SIG-M5 (cell line): Measurements from ENCODE around the gene KRT77.
"Not testable (repeated sequence)": the region's sequence is repeated elsewhere in the genome, so short reads cannot be mapped to it uniquely, and the experiment has no call there.

ENCODE experiments used
- DNase-seq: peaks from one replicate; lab custom pipeline; 2025; lab: John Stamatoyannopoulos, UW

The KRT77 gene

DNA sequence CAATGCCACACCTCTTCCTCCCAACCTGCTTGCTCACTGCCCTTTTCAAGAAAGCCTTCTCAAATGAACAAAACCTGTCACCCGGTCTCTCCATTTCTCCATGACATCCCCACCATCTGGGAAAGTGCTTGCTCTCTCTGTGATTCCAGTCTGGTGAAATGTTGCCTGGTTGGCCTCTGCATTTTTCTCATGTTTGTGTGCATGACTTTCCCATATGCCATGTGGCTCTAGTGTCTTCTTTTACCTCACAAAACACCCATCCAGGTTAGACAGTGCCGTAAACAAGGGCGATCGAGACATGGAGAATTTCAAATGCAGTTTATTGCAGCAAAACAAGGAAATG lies 28.9 kb downstream of the KRT77 start:
- no peak for DNase-seq

DNA sequence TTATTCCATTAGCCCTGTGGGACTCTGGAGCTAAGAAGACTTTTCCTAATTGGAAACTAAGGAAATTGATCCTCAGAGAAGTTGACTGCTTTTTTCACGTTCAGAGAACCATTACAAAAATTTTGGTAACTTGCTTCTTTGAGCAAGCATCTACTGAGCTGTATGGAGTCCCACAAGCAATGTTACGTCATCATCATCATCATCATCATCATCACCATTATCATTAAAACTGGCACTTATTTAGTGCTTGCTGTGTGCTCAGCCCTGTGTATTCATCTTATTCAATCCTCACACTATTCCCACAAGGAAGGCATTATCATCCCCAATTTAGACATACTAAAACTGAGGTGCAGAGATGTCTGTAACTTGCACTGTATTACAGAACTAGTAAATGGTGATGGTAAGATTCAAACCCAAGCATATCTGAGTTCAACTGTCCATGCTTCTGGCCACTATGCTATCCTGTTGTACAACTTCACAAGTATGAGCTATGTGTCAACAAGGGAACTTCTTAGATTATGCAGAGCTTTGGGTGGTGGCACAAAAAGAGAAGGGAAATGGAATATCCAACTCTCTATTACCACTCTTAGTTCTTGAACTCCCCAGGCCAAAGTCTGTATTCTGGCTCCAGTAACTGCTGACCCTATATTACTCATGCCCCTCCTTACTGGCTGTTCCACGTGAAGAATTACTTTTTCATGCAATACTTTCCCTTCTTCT lies 29.5 kb downstream of the KRT77 start:
- no peak for DNase-seq

DNA sequence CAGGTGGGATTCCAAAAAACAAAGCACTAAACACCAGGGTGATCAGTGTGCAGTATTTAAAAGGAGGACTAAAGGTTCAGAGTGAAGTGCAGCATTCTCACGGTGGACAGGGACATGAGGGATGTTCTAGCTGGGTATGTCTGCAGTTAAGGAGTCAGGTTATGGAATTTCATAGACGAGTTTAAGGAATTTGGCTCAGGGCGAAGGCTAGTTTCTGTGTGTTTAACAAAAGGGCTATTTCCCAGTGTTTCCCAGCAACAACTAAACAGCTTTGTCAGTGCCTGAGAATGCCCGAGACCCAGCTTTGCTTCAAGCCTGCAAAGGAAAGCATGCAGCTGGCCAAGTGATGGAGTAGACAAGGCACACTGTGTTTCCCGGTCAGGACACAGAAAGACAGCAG lies 30.1 kb downstream of the KRT77 start:
- DNase-seq, result no peak

DNA sequence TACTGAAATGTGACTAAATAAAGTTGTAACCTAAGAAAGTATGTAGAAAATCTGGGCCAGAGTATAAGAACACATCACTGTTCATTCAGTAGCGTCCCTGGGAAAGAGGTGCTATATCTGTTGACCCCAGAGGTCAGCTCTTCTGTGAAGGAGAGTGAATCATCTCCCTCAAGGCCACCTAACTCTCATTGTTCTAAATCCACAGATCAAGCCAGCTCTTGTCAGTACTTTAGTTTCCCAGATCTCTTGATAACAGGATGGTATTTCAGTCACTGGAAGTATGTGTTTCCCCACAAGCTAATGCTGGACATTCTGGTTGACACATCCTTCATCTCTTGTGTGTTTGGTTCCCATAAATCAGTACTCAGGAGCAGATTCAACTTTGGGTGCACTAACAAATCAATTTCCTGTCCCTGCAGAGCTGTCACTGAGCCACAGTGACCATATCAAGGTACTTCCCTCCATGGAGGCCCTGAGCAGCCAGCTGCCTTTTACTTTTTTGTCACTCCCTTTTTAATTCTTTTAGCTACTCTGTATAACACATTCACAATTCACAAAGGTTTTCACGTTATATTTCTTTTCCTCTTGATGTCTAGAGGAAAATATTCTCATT lies 30.9 kb downstream of the KRT77 start:
- no peak for DNase-seq

DNA sequence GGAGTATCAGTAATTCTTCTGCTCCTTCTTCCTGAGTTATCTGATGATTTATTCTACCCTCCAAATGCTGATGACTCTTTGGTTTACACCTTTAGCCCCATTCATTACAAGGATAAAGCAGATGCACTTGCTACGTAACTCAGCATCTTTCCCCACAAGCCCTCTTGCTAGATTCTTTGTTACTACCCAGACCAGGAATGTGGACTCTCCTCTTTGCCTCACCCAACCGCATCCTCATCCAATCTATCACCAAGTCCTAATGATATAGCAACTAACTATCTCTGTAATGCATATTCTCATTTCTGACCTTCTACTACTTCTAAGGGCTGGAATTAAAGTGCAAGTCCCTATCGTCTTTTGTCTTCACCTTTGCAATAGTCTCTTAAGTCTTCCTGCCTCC lies 32.4 kb downstream of the KRT77 start:
- DNase-seq, result no peak

DNA sequence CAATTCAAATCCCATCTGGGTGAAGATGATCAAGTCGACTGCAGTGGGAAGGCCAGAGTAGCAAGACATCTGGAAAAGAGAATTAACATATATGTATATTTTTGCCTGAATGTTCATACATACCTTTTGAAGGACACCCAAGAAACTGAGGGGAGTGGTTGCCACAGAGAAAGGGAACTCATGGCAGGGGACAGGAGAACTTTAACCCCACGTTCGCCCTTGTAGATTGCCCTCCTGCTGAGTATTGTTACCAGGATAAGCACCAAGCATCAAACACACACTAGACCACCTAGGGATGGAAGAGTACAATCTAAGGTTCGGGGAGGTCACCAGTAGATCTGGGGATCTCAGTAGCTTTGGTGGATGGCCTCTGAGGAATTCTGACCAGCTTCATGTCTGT lies 32.8 kb downstream of the KRT77 start:
- no peak for DNase-seq

DNA sequence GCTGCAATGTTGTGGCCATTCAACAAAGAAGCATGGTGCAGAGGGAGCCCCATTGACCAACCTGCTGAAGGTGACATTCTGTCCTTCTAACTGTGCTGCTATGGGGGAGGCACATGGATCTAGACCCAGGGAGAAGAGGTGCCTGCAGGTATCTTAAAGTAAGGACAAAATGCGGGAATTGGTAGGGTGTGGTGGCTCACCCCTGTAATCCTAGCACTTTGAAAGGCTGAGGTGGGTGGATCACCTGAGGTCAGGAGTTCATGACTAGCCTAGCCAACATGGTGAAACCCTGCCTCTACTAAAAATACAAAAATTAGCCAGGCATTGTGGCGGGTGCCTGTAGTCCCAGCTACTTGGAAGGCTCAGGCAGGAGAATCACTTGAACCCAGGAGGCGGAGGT lies 33.4 kb downstream of the KRT77 start:
- not testable (repeated sequence) for DNase-seq

DNA sequence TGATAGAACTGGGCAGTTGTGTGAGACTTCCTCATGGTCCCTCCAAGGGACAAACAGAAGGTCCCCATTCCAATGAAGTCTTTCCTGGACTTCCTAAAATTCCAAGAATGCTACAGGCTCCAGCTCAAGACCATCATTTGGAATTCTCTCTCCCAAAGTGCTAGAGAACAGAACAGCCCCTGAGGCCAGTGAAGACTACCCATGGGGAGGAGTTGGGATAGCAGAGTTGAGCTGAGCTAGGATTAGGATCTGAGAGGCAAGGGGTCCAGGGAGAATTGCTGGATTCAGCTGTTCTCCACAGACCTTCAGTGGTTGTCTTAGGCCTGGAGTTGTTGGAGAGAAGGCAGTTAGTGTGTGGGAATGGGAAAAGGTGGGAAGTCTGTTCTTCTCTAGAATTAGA lies 33.9 kb downstream of the KRT77 start:
- DNase-seq, result no peak

DNA sequence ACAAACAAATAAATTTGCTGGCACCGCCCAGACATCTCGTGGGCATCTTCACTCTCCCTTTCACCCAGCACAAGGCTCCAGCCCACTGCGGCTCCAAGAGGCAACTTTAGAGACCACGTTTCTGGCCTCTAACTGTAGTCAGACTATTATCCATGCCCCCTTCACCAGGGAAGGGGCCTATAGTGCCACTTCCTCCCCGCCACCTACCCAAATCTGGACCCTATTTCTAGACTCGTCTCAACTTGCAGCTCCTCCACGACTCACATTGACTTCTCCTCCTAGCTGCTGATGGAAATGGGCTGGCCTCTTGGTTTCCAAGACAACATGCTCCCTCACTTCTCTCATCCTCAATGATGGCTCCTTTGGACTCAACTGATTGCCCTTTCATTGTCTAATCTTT lies 35.4 kb downstream of the KRT77 start:
- no peak for DNase-seq

DNA sequence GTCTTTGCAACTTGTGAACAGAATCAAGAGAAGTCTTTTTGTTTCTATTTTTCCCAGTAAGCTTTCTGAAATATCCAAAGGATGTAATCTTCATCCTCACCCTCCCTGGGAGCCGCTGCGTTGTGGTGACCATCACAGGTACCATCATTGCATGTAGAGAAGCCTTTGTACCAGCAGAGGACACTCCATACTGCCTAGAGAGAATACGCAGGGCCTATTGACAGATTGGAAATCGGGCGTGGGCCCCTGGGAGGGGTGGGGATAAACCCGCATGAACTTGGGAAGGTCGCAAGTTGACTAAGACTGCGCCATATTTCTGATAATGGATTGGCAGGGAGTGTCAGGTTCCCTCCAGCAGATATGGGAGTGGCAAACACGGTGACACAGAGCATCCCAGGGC lies 35.8 kb downstream of the KRT77 start:
- DNase-seq, result no peak

DNA sequence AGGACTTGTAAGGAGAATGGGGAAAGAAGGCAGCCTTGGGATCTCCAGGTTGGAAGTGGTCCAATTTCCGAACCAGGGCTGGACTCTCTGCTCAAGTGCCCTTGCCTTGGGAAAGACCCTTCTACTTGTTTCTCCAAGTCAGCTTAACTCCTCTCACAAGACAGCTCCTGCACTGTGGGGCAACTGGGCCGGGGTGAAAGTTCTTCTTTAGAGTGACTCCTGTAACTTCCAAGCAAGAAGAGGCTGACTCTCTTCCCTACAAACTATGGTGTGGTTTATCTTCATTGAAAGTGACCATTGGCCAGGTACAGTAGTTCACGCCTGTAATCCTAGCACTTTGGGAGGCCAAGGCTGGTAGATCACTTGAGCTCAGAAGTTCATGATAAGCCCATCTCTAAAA lies 36.9 kb downstream of the KRT77 start:
- DNase-seq, result no peak

DNA sequence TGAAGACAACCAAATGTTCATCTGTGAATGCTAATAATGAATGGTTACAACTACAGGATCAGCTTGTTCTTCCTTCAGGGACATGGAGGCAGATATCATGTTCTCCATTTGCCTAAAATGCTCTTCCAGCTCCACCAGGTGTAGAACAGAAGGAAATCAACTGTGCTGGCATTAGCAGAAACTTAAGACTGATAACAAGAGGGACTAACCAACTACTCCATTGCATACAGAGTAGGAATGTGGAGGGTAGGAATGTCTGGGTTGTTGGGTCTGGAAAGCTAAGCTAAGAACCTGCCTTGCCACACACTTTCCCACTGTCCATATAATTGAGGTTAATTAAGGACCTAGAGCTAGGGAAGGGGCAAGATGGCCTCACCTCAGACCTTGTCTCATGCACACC lies 39.9 kb downstream of the KRT77 start:
- no peak for DNase-seq

DNA sequence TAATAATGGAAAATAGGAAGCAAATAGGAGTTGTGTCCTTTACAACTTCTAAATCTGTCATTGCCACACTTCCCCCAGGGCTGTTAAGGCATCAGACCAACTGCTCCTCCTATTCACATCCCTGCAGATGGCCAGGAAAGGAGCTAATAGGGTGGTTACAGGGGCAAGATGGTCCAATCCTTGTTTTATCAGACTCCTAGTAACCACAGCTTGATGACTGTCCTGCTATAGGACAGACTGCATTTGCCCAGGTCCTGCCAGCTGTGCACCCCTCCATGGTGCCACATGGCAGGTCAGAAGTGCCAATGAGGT lies 40.5 kb downstream of the KRT77 start:
- no peak for DNase-seq

DNA sequence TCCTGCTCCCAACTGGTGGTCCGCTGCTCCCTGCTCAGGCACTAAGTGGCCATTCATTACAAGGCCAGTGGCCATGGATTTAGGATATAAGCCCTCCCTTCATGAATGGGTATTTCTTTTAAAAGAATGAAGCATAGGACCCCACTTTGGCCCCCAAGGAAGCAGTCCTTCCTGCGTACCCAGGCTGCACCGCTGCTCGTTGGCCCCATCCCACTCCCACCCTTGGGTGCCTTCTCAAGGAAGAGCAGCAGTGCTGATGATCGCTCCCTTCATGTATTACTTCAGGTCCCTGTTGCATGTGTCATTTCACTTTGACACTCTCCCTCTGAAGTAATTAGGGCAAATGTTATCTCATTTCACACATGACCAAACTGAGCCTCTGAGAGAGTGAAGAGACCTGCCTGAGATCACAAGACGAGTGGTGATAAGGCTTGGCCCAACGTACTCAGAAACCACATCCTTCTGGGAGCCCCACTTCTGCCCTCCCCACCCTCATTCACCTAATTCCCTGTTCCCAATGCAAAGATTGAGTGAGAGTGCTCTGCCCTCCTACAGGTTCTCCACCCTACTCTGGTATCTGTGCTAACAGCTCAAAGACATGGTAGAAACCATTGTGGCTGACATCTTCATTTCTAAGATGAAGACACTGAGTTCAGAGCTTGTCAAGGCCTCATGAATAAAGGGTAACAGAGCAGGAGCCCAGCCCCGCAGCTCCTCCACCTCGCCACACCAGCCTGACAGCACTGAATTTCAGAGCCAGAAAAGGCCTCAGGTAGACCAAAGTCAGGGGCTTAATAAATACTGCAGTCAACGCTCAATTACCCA lies 41.0 kb downstream of the KRT77 start:
- no peak for DNase-seq

DNA sequence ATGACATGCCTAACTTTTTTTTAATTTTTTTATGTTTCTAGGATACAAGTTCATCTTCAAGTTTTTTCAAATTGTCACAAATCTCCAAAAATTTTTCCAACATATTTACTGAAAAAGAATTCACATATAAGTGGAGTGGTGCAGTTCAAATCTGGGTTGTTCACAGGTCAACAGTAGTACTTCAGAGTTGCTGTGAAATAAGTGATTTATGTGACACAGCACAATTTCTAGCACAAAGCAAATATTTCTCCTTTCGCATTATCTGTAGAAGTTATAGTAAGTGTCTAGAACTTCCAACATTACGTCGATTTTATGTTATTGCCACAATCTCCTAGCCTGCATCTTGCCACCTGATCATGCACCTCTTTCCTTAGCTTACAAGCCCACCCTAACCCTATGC lies 41.7 kb downstream of the KRT77 start:
- DNase-seq, result no peak

DNA sequence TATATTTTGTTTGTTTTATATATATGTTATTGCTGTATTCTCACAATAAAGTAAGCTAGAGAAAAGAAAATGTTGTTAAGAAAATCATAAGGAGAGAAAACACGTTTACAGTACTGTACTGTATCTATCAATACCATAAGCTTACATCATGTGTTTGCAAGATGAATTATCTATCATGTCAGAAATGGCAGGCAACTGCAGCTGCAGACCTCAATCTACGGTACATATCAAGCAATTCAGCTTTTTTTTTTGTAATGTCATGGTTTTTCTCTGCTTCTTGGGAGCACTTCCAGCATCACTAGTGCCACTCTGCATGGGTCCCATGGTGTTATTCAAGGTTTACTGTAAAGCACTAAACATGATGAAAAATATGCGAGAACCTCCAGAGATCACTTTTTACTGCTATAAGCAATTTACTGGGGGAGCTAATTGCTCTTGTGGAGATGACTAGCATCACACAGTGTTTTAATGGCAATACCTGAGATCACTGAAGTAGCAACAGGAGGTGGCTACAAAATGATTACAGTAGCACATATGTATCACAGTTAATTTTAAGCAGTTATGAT lies 42.3 kb downstream of the KRT77 start:
- DNase-seq, result no peak

DNA sequence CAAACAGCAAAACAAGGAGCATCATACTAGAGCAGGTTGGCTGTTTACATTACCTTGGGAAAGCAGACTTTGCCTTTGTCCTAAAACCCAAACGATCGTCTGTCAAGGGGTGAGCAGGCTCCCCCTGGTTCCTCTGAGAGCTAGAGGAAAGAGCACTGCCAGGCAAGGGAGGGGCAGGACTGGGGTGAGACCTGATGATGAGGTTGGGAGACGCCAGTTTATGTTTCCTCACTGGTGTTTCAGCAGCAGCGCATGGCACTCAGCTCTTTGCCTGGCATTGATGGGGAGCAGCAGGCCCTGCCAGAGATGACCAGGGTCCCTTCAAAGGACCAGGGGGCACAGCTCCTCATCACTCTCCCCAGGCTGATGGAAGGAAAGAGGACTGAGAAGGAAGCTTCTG lies 43.4 kb downstream of the KRT77 start:
- DNase-seq, result no peak

DNA sequence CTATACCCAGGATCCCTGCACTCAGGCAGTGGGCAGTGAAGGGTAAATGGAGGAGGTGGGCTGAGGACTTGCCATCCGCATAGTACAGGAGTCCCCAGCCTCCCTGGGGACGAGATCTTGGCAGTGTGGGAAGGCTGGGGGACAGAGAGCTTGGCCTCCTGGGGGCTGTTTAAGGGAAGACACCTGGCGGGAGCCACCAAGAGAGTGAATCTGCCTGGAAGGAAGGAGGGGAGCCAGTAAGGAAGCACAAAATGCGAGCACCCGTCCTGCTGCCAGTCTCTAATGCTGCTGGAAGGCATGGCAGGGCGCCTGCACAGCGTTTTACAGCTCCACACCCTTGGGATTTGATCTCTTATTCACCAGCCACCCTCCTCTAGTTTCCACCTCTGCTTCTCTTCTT lies 43.9 kb downstream of the KRT77 start:
- no peak for DNase-seq

DNA sequence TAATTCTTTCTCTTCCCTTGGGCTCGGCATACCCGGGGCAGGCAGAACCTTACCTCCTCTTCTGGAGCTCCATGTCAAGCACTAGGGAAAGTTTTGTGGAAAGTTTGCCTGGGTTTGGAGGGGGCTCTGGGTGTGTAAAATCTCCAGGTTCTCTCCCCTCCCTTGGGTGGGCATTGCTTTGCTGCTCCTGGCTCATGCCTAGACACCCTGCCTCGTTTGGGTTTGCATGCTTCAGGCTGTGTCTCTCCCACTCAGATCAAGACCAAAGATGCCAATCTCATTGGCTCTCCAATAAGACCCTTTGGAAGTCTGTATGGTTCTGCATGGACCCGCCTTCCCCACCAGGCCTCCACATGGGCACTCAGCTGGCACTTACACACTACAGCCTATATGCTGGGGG lies 45.1 kb downstream of the KRT77 start:
- DNase-seq, result no peak

DNA sequence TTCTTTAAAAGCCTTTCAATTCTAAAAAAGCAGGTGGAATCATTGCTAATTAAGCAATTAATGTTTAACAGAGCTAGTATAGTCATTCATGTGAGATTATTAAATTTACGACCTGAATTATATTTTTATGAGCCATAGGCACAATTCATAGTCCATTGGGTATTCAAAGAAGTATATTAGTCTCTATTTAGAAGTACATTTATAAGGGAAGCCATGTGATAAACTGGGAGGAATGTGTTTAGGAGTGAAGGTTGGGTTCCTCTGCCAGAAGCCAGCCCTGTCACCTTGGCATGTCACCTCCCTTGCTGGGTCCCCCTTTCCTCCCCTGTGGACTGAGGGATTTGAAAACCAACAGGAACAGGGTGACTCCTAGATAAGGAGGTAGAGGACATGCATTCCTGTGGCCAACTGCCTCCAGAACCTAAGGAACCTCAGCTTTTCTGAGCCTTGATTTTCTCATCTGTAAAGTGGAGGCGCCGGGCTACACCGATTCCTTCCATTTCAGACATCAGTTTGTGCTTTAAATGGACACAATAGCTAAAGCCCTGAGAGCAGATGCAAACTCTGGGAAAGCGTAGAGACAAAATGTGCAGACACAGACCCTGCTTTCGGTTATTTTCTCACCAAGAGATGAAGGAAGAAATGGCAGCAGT lies 45.9 kb downstream of the KRT77 start:
- DNase-seq, result no peak

DNA sequence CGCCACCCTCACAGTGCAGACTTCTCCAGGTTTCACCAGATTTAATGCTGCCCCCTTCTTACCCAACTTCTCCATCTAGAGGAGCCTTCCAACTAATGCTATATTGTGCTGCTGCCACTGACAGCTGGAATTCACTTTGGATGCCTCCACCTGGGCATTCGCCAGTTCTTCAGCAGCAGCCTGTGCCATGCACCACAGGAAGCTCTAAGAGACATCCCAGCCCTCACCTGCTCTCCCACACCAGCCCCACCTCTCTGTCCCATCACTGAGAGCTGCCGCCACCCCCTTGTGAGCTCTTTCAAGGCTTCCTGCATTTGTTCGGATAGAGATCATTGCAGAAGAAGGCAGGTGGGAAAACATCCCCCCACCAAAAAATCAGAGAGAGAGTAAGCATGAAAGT lies 46.7 kb downstream of the KRT77 start:
- no peak for DNase-seq

DNA sequence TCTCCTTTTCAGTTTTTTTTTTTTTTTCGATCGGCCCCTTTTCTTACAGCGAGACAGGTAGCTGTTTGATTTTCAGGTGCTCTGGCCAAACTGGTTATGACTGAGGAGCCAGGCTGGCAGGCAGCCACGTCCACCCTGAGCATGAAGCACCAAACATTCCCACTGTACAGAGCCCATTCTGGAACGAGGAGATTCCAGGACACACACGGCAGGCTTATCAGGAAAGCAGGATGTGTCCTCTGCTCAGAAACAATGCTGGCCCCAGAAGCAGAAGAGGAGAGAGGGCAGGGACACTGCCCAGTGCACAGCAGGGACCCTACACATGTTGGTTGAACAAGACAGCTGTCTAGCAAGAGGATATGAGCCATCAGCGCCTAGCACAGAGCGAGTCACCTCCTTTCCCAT lies 47.6 kb downstream of the KRT77 start:
- DNase-seq, result no peak

DNA sequence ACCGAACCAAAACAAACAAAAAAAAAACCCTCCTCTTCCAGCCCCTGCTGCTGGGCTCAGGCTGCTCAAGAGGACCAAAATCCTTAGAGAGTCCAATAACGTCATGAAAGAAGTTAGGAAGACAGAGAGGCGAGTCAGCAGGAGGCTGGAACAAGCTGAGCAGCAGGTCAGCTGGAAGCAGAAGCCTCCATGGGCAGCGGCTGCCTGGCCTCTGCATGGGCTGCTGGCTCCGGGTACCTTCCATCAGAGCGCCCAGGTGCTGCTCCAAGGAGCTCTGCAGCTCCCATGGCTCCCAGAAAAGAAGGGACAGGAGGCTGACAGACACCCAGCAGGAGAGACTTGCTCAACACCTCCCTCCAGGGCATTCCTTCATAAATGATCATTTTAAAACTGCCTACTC lies 48.1 kb downstream of the KRT77 start:
- no peak for DNase-seq
